ENCODE measurements around the gene TP53I11. TPM values are rescaled to one million over a fixed set of nuclear protein-coding genes. Genes with fewer than 3 reads are reported as not detected.

TP53I11 gene
- total and polyA plus RNA-seq, 10 donors = 10.2 to 169 (median 96.2) TPM

- no peak for DNase-seq
- intact Hi-C loops (cut with DNase I; ENCODE audit: low total_unique reads) = no loop called here
- no peaks in the 10 kb centered on the region for H3K36me3 ChIP-seq
- H3K27ac ChIP-seq = no peak overlapping the region
- H3K4me1 ChIP-seq = peaks cover 0 to 18% (median 0%) of the 10 kb centered on the region in 6 donors
- WGBS, 5 donors = 76 to 83% (median 82%) methylated on average over 9 of the region's 9 CpGs
- no peaks in the 10 kb centered on the region for H3K9me3 ChIP-seq
- no peaks in the 10 kb centered on the region for H3K27me3 ChIP-seq (replicated peaks in 1 of 7)
- H3K4me3 ChIP-seq = no peak overlapping the region
- TF ChIP-seq POLR2AphosphoS5 (IDR thresholded peaks at IDR 0.05) (no peak), POLR2A (IDR thresholded peaks at IDR 0.05) (no peak)
- TF ChIP-seq, protein P1, sequence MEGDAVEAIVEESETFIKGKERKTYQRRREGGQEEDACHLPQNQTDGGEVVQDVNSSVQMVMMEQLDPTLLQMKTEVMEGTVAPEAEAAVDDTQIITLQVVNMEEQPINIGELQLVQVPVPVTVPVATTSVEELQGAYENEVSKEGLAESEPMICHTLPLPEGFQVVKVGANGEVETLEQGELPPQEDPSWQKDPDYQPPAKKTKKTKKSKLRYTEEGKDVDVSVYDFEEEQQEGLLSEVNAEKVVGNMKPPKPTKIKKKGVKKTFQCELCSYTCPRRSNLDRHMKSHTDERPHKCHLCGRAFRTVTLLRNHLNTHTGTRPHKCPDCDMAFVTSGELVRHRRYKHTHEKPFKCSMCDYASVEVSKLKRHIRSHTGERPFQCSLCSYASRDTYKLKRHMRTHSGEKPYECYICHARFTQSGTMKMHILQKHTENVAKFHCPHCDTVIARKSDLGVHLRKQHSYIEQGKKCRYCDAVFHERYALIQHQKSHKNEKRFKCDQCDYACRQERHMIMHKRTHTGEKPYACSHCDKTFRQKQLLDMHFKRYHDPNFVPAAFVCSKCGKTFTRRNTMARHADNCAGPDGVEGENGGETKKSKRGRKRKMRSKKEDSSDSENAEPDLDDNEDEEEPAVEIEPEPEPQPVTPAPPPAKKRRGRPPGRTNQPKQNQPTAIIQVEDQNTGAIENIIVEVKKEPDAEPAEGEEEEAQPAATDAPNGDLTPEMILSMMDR (IDR thresholded peaks at IDR 0.05 in 8 of 11, conservative IDR thresholded peaks at IDR 0.05 in 3 of 11) = no peak
These were observed 45.4 kb downstream of the TP53I11 start for GRCh38 chr11:44905131-44905866.

- H3K4me1 ChIP-seq = peaks cover 0 to 18% (median 0%) of the 10 kb centered on the region in 6 donors
- TF ChIP-seq POLR2AphosphoS5 (IDR thresholded peaks at IDR 0.05) = no peak
- TF ChIP-seq, protein P1 (IDR thresholded peaks at IDR 0.05 in 8 of 11, conservative IDR thresholded peaks at IDR 0.05 in 3 of 11) = no peak
- no peak for TF ChIP-seq POLR2A (IDR thresholded peaks at IDR 0.05)
- no peak overlapping the region for H3K4me3 ChIP-seq
- H3K9me3 ChIP-seq = peaks cover 0 to under 1% (median 0%) of the 10 kb centered on the region in 8 donors
- no peaks in the 10 kb centered on the region for H3K27me3 ChIP-seq (replicated peaks in 1 of 7)
- H3K36me3 ChIP-seq = no peaks in the 10 kb centered on the region
- DNase-seq = no peak
- intact Hi-C loops (cut with DNase I; ENCODE audit: low total_unique reads) = no loop called here
- no peak overlapping the region for H3K27ac ChIP-seq
- WGBS, 5 donors = 72 to 82% (median 78%) methylated on average over 12 of the region's 12 CpGs
These were observed 46.2 kb downstream of the TP53I11 start for GRCh38 chr11:44904261-44905020.

DNA sequence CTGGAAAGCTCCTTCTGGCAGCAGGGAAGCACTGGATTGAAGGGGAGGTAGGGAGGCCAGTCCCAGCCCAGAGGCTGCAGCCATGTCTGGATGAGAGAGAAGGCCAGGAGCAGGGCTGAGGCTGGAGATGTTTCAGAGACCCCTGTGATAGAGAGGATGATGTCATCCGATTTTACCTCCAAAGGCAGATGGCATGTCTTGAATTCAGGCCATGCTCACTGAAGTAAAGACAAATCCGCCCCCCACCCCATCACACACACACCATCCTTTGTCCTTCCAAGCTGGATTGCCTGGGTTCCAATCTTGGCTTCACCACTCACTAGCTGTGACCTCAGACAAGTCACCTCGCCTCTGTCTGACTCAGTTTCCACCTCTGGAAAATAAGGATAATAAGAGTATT lies 47.2 kb downstream of the TP53I11 start:
- no peak overlapping the region for H3K27ac ChIP-seq
- H3K4me3 ChIP-seq = no peak overlapping the region
- H3K4me1 ChIP-seq = peaks cover 0 to 18% (median 0%) of the 10 kb centered on the region in 6 donors
- no peaks in the 10 kb centered on the region for H3K36me3 ChIP-seq
- no peak for TF ChIP-seq POLR2A (IDR thresholded peaks at IDR 0.05)
- TF ChIP-seq, protein P1 (IDR thresholded peaks at IDR 0.05 in 8 of 11, conservative IDR thresholded peaks at IDR 0.05 in 3 of 11) = no peak
- TF ChIP-seq POLR2AphosphoS5 (IDR thresholded peaks at IDR 0.05) = no peak
- intact Hi-C loops (cut with DNase I; ENCODE audit: low total_unique reads) = no loop called here
- WGBS, 5 donors = 85 to 95% (median 91%) methylated on average over 3 of the region's 3 CpGs
- no peaks in the 10 kb centered on the region for H3K27me3 ChIP-seq (replicated peaks in 1 of 7)
- no peak for DNase-seq
- H3K9me3 ChIP-seq = peaks cover 0 to 10% (median 0%) of the 10 kb centered on the region in 8 donors

DNA sequence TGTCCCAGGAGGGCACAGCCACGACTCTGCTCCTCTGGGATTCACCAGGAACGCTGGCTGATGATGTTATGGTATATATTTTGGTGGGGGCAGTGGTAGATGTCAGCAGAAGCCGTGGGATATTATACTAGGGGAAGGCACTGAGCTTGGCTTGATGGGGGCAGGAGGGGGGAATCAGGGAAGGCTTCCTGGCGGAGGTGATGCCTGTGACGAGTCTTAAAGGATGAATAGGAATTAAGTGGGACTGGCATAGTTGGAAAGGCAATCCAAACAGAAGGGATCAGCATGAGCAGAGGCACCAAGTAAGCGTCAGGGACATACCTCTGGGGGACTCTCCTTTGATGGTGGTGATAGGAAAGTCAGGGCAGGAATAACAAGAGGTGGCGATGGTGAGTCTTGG lies 47.6 kb downstream of the TP53I11 start:
- Histone ChIP-seq H3K4me3 (no peak overlapping the region), H3K36me3 (no peaks in the 10 kb centered on the region), H3K9me3 (peaks cover 0 to 12% (median 0%) of the 10 kb centered on the region in 8 donors), H3K27me3 (replicated peaks in 1 of 7) (no peaks in the 10 kb centered on the region), H3K4me1 (peaks cover 0 to 18% (median 0%) of the 10 kb centered on the region in 6 donors), H3K27ac (no peak overlapping the region)
- intact Hi-C loops (cut with DNase I; ENCODE audit: low total_unique reads) = no loop called here
- DNase-seq = no peak
- TF ChIP-seq, protein P1 (IDR thresholded peaks at IDR 0.05 in 8 of 11, conservative IDR thresholded peaks at IDR 0.05 in 3 of 11) = no peak
- no peak for TF ChIP-seq POLR2AphosphoS5 (IDR thresholded peaks at IDR 0.05)
- TF ChIP-seq POLR2A (IDR thresholded peaks at IDR 0.05) = no peak
- 69 to 85% (median 81%) methylated on average over 7 of the region's 7 CpGs for WGBS, 5 donors

All from spleen (tissue), 11 donors.